ENCODE results near the gene CASZ1.

CASZ1 gene

DNA sequence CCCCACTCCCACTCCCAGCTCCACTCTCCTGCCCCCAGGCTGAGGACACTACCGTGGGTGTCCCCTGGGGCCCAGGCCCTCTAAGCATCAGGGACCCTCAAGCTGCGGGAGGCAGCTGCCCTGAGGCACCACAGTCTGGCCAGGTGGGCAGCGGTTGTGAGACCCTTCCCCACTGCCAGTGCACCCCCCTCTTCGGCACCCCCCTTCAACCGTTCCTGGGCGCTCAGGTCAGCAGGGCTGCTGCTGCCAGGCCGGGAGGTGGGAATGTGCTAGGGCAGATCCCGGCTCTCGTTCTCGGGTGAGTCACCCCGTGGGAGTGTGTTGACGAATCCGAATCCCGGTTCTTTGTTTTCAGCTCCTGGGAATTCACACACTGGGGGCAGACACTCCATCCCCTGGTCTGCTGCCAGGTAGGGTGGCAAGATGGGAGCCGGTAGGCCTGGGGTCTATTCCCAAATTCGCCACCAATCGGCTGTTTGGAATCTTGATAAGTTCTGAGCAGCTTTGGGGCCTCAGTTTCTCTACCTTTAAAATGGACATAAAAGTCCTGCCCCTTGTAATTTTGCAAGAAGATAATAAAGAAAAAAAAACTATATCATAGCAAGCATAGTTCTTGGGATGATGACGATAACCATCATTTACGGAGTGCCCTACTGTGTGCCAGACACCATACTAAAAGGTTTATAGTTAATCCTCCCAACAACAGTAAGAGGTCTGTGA, 28.5 kb upstream of the CASZ1 start:
- DNase-seq: no peak

DNA sequence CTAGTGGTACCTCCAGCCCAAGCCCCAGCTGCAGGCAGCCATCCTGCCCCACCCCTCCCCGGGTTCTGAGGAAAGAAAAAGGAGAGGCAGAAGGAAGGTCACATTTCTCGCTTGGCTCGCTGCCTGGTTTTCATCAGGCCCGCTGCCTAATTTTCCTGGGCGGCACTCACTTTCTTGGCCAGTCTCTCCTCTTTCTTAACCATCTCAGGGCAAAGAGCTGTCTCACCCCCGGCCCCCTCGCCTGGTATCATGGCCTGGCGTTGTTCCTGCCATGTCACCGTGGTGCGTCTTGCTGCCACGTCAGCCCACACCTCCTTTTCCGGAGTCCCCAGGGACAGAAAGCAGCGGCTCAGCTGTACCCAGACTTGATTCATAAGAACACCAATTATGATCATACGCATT, 26.6 kb upstream of the CASZ1 start:
- no peak for DNase-seq

DNA sequence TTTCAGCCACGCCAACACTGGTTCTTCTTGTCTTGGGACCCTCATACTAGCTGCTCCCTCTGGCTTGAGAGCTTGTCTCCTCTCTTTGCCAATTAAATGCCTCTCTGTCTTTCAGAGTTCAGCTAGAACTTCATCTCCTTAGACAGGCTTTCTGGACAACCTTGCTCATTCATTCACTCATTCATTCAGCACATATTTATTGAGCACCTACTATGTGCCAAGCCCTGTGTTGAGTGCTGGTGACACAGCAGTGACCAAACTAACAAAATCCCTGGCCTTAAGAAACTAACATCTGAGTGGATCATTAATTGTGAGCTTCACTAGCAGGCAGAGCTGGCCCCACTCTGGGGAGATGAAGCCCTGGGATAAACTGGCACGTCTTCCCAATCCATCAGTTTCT, 24.9 kb upstream of the CASZ1 start:
- DNase-seq: no peak

DNA sequence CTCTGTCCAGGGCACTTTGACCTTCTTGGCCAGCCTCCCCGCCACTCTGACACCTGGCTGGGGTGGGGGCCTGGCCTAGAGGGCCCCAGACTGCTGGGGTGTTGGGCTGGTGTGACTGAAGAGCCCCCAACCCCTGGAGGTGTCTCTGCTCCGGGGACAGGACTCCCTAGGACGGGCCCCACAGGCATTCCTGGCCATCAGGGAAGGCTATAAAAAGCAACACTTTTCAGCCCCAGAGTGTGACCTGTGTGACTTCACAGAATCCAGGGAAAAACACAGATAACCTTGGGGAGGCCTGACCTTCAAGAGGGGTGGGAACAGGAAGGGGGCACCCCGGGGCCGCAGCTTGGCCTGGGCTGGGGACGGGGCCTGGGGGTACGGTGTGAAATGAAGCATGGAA, 24.0 kb upstream of the CASZ1 start:
- DNase-seq: no peak

DNA sequence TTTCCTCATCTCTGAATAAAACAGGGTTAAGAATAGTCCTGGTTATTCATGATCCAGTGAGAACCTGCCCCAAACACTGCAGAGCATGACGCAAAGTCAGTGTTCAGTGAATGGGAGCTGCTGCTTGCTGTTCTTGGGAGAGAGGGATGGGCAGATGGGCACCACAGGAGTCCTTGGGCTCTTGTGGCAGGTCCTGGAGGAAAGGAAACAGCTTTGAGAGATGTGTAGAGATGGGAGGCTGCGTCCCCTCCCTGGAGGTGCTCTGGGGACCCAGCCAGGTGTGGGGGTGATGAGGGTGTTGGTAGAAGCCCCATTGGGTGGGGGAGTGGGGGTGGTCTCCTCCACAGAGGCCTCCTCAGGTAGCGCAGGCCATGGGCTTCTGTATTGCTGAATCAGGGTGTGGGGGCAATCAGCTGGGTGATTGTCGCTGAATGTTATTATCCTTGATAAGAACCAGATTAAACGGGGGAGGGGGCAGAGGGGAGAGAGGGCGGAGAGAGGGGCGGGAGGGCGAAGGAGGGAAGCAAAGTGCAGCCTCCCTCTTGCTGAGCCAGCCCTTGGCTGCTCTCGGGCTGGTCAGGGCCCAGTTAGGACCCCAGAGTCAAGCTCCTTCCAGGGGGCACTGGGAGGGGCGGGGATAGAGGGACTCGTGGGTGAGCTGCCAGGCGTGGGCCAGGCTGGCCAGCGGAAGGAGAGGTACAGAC, 22.9 kb upstream of the CASZ1 start:
- DNase-seq: no peak

DNA sequence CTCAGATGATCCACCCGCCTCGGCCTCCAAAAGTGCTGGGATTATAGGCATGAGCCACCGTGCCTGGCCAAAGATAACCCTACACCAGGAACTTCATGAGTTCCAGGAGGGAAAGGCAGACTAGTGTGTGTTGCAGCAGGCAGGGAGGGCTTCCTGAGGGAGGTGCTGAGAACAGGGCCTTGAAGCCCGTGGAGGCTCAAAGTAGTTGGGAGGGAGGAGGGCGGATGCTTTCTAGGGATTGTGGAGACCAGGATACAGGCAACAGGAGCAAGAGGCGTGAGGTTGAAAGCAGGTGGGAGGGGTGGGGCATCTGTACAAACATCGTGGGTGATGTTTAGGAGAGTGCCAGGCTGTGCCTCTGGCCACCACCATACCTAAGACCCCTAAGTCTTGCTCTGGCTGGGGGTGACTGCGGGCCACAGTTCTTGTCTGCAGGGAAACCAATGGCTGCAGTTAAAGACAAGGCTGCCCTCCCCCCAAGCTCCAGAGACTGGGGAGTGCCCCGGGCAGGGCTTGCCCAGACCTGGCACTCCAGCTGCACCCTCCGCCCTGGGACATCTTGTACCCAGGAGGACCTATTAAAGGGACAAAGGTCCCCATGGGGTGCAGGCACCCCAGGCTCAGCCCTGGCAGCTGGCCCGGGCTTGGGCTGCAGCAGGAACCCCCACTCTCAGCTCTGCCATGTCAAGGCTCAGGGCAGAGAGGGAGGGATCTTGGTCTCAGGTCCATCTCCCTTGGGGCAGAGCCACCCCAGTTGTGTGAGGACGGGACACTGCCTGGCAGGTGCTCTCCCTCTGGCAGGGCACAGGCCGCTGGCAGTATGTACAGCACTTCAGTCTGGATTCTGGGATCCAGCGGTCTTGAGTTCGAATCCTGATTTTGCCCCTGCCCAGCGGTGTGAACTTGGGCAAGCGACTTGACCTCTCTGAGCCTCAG, 22.1 kb upstream of the CASZ1 start:
- DNase-seq: no peak

DNA sequence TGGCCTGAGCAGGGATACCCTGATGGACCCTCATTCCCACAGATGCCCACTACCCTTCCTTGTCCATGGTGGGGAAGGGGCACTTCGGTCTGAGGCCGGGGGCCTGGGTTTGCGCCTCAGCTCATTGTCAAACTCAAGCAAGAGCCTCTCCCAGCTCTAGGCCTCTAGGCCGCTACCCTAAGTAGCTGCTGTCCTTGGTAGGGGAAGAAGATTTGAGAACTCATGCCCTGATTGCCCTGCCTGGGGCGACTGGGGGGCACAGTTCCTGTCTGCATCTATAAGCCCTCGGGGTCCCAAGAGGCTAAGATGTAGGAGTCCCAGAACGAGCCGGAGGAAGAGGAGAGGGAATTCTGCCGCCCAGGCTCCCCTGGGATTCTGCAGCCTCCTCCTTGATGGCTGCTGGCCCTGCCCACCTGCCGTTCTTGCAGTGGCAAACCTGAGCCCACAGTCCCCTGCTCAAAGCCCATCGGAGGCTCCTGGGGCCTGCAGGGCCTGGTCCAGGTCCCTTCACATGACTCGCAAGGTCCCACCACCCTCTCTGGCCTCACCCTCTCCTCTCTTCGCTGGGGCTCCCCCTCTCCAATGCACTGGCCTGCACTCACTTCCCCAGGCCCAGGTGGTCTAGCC, 20.4 kb upstream of the CASZ1 start:
- no peak for DNase-seq

DNA sequence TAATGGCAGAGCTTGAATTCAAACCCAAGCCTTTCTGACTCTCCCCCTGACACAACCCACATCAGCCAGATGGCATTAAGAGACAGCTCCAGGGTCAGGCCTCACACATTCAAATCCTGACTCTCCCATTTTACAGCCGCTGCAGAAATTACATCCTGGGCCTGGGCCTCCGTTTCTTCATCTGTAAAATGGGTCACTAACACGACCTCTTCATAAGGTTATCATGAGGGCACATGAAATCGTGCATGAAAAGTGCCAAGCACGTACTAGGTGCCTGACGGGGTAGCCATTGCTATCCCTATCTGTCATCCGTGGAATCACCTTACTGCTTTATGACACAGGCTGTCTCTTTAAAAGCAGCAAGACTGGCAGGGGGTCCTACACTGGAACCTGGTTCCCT, 19.8 kb upstream of the CASZ1 start:
- no peak for DNase-seq

DNA sequence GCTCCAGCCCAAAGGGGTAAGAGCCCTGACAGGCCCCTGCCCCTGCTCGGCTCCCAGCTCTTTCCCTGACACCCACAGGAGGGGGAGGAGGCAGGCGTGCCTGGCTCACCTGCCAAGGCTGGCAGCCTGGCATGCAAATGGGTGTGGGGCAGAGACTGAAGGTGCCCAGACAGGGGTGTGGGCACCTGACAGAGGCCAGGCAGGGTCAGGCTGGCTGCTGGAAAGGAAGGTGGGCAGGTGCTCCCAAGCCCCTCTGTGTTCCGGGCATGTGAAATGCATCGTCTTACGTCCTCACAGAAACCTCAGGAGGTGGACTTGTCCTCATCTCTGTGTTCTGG, 19.4 kb upstream of the CASZ1 start:
- DNase-seq: no peak

DNA sequence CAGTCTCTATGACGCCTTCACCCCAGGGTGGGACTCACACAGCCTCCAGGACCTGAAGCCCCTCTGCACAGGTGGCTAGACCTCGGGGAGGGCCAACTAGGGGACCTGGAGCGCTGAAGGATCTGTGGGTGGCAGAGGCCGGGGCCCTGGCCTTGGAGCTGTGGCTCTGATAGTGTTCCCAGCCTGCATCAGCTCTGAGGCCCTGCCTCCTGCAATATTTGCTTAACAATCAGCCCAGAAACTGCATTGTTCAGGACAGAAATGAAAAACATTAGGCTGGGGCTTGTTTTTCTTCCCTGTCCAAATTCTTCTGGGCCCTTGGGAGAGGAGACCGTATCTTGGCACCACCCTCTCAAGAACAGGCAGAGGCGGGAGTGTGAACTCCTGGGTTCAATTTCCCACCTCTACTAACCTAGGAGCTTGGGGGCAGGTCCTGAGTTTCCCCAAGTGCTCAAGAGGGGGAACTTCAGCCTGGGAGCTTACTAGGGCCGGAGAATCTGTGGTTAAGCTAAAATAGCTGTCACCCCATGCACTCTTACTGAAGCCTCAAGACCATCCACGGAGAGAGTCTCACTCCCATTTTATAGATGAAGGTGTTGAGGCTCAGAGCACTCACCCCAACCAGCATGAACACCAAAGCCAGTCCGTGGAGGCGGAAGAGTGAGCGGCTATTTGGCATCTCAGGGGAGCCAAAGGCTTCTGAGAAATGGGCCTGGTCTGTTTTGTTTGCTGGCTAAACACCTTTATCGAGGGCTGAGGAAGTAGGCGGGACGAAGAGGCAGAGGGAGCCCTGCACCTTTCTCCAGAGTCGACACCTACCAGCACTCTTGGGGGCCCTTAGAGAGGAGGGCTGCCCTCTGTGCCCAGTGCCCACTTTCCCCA, 18.8 kb upstream of the CASZ1 start:
- DNase-seq: no peak

DNA sequence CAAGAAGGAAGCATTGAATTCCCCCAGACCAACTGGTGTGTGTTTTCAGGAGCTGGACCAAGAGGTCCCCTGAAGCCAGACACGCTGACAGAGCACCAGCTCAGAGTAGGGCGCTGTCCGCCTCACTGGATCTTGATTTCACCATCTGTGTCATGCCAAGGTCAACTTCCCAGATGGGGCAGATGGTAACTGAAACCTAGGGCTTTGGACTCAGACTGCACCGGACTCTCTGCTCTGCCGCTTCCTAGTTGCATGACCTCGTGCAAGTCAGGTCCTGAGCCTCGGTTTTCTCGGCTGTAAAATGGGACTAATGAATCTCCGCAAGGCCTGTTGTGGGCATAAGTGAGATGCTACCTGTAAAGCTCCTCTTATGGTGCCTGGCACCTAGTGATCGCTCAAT, 17.9 kb upstream of the CASZ1 start:
- DNase-seq: no peak

DNA sequence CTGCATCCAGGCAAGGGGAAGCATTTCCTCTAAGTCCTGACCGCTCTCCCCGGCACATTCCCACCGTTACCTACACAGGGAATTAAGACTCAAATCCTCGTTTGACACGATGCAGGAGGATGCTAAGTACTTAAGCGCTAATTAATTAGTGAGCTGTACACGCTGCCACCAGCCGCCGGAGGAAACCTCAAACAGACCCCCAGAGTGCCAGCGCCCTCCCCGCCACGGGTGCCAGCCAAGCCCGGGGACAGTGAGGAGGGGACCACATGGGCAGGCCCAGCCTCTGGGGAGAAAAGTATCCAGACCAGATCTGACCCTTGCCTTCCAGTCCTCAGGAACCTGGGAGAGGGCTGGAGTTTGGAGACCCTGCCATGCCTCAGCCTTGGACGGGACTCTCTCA, 17.4 kb upstream of the CASZ1 start:
- no peak for DNase-seq

DNA sequence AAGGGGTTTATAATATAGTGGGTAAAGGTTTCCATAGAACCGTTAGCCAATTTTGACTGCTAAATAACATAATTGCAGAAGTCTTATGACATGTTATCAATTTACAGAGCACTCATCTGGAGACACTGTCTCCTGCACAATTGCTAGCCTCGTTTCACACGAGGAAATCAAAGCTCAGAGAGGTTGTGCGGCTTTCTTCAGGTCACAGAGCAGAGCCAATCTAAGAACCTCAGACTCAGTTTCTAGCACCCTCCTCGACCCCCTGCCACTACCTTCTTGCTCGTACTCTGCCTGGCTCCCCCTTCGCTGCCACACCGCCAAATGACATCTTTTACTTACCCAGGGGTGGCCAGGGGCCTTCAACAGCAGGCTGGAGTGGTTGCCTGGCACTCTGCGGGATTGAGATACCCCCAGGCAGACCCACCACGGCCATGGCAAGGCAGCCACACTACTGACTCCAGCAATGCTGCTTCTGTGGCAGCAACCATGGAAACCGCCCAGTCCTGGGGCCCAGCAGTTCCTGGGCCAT, 16.0 kb upstream of the CASZ1 start:
- no peak for DNase-seq

DNA sequence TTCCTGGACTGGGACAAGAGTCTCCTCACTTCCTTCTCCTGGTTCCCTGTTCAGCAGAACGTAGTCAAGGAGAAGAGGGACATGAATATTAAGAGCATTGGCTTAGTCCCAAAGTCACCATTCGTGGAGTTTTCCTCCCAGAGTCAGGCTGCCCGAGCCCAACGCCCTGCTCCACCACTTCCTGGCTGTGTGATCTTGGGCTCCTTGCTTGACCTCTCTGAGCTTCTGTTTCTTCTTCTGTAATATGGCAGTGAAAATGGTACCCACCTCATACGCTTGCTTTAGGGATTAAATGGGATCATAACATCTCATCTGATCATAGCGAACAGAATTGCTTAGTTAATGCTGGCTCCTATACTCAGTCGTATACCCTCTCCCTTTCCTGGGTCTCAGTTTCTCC, 12.0 kb upstream of the CASZ1 start:
- DNase-seq: no peak

DNA sequence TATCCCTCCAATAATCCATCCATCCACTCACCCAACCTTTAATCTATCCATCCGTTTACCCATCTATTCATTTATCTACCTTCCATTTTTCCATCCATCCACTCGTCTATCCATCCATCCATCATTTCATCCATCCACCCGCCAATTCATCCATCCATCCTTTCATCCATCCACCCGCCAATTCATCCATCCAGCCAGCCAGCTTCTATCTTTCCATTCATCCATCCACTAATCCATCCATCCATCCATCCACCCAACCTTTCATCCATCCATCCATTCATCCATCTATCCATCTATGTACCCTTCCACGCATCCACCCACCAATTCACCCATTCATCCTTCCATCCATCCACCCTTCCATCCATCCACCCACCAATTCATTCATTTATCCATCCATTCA, 10.5 kb upstream of the CASZ1 start:
- no peak for DNase-seq

DNA sequence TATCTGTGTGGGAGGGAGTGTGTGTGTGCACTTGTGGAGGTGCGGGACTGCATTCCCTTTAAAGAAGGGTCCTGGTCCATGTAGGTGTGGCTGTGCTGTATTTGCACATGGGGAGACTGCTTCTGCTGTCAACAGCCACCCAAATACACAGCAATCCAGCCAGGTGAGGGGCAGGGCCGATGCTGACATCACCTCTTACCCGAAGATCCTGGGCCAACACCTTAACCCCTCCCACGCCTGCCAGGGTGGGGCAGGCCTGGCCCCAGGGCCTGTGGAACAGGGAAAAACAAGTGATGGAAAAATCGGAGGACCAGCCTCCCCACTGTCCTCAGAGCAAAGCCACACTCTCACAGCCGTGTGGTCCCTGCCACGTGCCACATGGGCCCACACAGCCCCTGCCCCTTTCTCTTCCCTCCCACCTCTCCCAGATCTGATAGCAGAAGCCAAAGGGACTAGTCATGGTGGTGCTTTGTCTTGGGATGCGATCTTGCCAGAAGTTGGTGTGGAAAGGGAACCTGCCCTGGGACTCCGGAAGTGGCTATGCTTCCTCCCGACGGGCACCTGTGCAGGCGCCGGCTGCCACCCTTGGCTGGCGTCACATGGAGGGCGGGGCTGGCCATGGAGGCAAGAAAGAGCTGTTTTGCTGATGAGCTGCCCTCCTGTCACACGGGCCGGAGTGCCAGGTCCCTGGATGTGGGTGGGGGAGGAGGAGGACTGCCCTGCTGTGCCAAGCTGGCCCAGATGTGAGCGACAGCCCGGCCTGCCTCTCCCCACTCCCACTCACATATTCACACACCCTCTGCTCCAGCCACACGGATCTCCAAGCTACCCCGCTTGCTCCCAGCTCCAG, 7.8 kb upstream of the CASZ1 start:
- DNase-seq: peak; percentile 12

DNA sequence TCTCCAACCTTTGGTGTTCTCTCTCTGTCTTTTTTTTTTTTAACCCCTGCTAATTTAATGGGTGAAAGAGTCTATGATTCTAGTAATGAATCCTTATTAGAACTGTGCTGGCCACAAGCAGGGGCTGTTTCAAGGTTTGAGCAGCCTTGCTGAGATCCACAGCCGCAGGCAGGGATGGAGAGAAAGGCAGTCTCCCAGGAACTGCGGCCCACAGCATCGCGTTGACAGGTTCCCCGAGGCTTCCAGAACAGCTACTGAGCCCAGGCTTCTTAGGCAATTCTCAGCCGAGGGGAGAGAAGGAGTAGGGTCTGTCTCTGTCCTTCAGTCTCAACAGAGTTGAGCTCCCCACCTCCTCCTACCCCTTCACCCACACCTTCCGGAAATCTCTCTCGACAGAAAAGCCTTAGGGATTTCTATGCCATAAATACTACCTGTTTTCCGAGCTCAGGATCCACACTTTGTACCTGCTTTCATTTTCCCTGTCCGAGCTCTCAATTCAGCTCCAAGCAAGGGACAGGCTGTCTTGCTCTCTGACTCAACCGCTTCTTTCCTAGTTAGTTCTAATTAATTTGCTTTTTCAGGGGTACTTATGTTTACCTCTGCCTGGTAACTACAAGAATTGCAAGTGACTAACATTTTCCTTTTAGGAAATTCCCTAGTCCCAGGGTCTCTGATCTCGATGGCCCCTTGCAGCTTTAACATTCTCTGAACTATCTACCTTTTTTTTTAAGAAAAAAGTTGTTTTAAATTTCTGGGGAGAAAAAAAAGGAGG, 6.7 kb upstream of the CASZ1 start:
- no peak for DNase-seq

DNA sequence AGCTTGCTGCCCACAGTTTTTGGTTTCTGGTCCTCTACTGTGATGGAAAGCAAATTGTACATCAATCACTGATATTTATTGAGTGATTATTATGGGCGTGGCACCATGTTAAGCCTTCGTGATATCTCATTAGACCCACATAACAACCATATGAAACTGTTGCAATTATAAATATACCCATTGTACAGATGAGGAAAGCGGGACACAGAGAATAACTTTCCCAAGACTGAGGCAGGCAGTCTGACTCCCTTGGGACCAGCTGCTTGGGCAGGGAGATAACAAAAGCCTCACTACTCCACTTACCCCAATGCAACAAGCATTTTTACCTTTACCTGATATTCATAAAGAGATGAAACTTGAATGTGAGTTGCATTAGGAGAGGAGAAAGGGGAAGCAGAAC, 4.3 kb upstream of the CASZ1 start:
- no peak for DNase-seq

DNA sequence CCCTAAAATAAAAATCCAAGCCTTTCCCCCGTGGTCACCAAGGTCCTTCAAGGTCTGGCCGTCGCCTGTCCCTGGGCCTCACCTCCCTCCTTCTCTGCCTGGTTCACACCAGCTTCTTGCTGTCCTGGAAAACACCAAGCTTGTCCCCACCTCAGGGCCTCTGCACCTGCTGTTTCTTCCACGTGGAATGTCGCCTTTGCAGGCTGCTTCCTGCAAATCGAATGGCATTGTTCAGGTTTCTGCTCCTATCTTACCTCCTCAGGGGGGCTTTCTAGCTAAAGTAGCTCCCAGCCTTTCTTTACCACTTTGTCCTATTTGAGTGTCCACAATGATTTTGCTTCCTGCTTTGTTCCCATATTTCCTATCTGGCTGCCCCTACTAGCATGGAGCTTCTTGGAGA, 3.3 kb upstream of the CASZ1 start:
- no peak for DNase-seq

DNA sequence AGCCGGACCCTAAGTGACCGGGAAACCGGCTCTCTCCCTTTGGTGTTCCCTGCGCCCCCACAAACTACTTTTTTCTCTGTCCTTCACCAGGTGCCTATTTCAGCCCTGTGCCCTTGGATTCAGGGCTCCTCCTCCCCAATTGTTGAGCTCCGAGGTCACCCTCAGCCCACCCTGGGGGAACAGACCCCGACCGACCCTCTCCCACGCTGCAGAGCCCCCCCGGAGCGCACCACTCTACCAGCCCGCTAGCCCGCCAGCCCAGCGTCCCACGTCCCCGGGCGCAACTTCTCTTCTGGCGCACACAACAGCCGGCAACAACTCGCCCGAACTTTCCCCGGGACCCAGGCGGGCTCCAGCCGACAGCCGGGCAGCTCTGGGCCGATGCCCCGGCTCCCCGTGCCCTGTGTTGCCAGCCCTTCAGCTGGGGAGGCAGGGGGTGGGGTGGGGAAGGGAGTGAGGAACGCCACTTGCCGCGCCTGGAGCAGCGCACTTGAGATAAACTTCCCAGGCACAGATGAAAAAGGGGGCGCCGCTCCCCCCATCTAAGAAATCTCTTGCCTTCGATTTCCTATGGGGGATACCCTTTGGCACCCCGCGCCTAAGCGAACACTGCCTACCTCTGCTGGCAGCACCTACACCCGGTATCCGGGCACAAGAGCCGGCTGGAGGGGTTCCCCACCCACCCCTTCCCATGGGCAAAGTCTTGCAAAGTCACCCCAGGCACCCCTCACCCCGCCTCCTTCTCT, 997 bp downstream of the CASZ1 start:
- DNase-seq: peak; percentile 13
